Fibroblast of skin of right biceps (primary cell): ENCODE data around the gene CDC14A.

ENCODE experiments used
- DNase-seq: peaks from one replicate; pipeline ENCODE4 v3.0.0-alpha.2; 2013

Gene CDC14A

GRCh38 chr1:100499194-100499811, 147.0 kb downstream of the CDC14A start:
- peak; percentile 73 for DNase-seq

GRCh38 chr1:100502052-100502792, 149.9 kb downstream of the CDC14A start:
- DNase-seq: peak; percentile 38

- peak; percentile 67 for DNase-seq
These were observed 153.9 kb downstream of the CDC14A start for GRCh38 chr1:100506217-100506616.

- DNase-seq: no peak
These were observed 158.1 kb downstream of the CDC14A start for GRCh38 chr1:100510451-100510850.

- no peak for DNase-seq
These were observed 158.8 kb downstream of the CDC14A start for GRCh38 chr1:100511058-100511457.

- DNase-seq: no peak
These were observed 159.5 kb downstream of the CDC14A start for GRCh38 chr1:100511773-100512172.

- no peak for DNase-seq
These were observed 160.6 kb downstream of the CDC14A start for GRCh38 chr1:100512803-100513352.

GRCh38 chr1:100516857-100517256, 164.6 kb downstream of the CDC14A start:
- DNase-seq: no peak

GRCh38 chr1:100517515-100517914, 165.2 kb downstream of the CDC14A start:
- no peak for DNase-seq

GRCh38 chr1:100518023-100518422, 165.7 kb downstream of the CDC14A start:
- DNase-seq: no peak

- no peak for DNase-seq
These were observed 170.8 kb downstream of the CDC14A start for GRCh38 chr1:100523038-100523652.

- no peak for DNase-seq
These were observed 172.0 kb downstream of the CDC14A start for GRCh38 chr1:100524355-100524754.

- DNase-seq: no peak
These were observed 174.6 kb downstream of the CDC14A start for GRCh38 chr1:100526894-100527293.

- peak; percentile 81 for DNase-seq
These were observed 176.6 kb downstream of the CDC14A start for GRCh38 chr1:100528871-100529270.

GRCh38 chr1:100530141-100530540, 177.8 kb downstream of the CDC14A start:
- no peak for DNase-seq

GRCh38 chr1:100530880-100531487, 178.7 kb downstream of the CDC14A start:
- peak; percentile 74 for DNase-seq

GRCh38 chr1:100532645-100533044, 180.3 kb downstream of the CDC14A start:
- no peak for DNase-seq

- no peak for DNase-seq
These were observed 183.0 kb downstream of the CDC14A start for GRCh38 chr1:100535264-100535663.

GRCh38 chr1:100536031-100536430, 183.7 kb downstream of the CDC14A start:
- no peak for DNase-seq

- DNase-seq: peak; percentile 19
These were observed 186.9 kb downstream of the CDC14A start for GRCh38 chr1:100538913-100539835.

- DNase-seq: peak; percentile 24
These were observed 187.7 kb downstream of the CDC14A start for GRCh38 chr1:100539836-100540536.

GRCh38 chr1:100542285-100542684, 190.0 kb downstream of the CDC14A start:
- DNase-seq: no peak
